Left lung (tissue), 10 donors: ENCODE data around the gene FATE1. TPM values are rescaled to one million over a fixed set of nuclear protein-coding genes. Genes with fewer than 3 reads are reported as not detected.
A peak's percentile ranks its signal among the peaks of the same experiment; 100 is the strongest.

Experiments used
- ATAC-seq: fragments of 200-7000 bp; cut with Tn5 transposase; one replicate; pipeline ENCODE4 v1.9.1; 2020; ENCODE audit warnings: moderate library complexity
- DNase-seq, 4 donors: peaks; one replicate each; pipeline ENCODE4 v3.0.0-alpha.2; 2013 to 2020
- H3K27ac ChIP-seq, 2 donors: fragments of 200-600 bp; sonication (generic) in 1 of 2; one replicate each; pipeline versions ENCODE4 v1.5.0 to v1.8.0; 2020 to 2021
- H3K27me3 ChIP-seq, 2 donors: fragments of 200-600 bp; sonication (generic) in 1 of 2; one replicate each; pipeline versions ENCODE4 v1.5.0 to v1.8.0; 2020 to 2021
- H3K36me3 ChIP-seq, 2 donors: fragments of 200-600 bp; sonication (generic) in 1 of 2; one replicate each; pipeline versions ENCODE4 v1.5.0 to v1.8.0; 2020 to 2021
- H3K4me1 ChIP-seq, 2 donors: fragments of 200-600 bp; one replicate each; pipeline ENCODE4 v1.8.0; 2021
- H3K4me3 ChIP-seq, 2 donors: fragments of 200-600 bp; sonication (generic) in 1 of 2; one replicate each; pipeline versions ENCODE4 v1.5.0 to v1.8.0; 2020 to 2021; ENCODE audit warnings: mild to moderate bottlenecking in 1 of 2
- H3K9me3 ChIP-seq, 2 donors: fragments of 200-600 bp; sonication (generic) in 1 of 2; one replicate each; pipeline versions ENCODE4 v1.5.0 to v1.8.0; 2020 to 2021
- intact Hi-C, 2 donors: fragments of 100-400 bp; cut with DNase I; formaldehyde crosslinking; loops; one replicate each; pipeline versions ENCODE4 v1.11.2 to v1.14.2; 2022
- polyA plus RNA-seq, 6 donors: library from polyadenylated mRNA; unstranded; fragments of 120-200 nt; gene quantifications; one replicate each; pipeline ENCODE4 v1.2.1, GENCODE V29; 2013; ENCODE audit not compliant: insufficient read length in 6 of 6
- total RNA-seq, 2 donors: library from RNA; stranded (reverse); fragmentation: NEBNext Ultra II Directional; extraction: Animal tissue kit (Norgen Biotek cat#: 25700); gene quantifications; one replicate each; pipeline ENCODE4 v1.2.1, GENCODE V29; 2021
- TF ChIP-seq, protein P1 (sequence below), 2 donors: fragments of 200-600 bp; sonication (generic) in 1 of 2; IDR thresholded peaks; one replicate each; pipeline versions ENCODE4 v1.5.0 to v1.8.0; 2021; ENCODE audit warnings: antibody characterized with exemption in 2 of 2
- donor health status: DM: no; HTN: yes; CAD: no.
- donor health status: DM: no; HTN: no; CAD: no.

The FATE1 gene
- total and polyA plus RNA-seq, 8 donors = 0.18 to 0.61 (median 0.40) TPM; not detected in 2

DNA sequence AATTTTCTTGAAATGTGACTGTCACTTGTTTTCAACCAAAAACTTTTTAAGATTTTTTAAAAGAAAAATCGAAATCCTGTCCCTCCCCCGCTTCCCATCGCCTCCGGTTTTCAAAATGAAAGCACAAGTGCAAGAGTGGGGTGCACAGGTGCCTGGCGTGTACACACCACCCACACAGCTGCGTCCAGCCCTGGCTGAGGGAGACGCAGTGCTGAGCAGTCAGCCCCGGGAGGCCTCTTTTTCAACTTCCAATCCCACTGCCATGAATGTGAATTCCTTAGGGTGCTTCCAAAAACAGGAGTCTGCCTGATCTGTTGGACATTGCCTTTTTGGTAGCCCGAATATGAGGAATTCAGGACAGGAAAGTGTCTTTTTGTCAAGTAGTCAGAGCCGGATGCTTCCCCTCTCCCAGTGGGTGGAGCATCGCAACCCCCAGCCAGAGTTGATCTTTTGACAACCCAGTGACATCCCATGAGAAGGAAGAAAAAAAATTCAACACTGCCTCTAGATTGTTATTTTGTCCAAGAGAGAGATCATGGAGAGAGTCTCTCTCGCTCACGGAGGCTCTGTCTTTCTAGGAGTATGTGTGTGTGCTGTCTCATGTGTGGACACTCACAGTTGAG is 11.7 kb upstream of the FATE1 start:
- Histone ChIP-seq H3K9me3 (no peaks in the 10 kb centered on the region), H3K36me3 (no peaks in the 10 kb centered on the region), H3K4me3 (no peak overlapping the region), H3K4me1 (no peaks in the 10 kb centered on the region), H3K27ac (no peak overlapping the region), H3K27me3 (no peaks in the 10 kb centered on the region)
- ATAC-seq = no peak
- intact Hi-C loops = no loop called here
- TF ChIP-seq, protein P1, sequence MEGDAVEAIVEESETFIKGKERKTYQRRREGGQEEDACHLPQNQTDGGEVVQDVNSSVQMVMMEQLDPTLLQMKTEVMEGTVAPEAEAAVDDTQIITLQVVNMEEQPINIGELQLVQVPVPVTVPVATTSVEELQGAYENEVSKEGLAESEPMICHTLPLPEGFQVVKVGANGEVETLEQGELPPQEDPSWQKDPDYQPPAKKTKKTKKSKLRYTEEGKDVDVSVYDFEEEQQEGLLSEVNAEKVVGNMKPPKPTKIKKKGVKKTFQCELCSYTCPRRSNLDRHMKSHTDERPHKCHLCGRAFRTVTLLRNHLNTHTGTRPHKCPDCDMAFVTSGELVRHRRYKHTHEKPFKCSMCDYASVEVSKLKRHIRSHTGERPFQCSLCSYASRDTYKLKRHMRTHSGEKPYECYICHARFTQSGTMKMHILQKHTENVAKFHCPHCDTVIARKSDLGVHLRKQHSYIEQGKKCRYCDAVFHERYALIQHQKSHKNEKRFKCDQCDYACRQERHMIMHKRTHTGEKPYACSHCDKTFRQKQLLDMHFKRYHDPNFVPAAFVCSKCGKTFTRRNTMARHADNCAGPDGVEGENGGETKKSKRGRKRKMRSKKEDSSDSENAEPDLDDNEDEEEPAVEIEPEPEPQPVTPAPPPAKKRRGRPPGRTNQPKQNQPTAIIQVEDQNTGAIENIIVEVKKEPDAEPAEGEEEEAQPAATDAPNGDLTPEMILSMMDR (IDR thresholded peaks at IDR 0.05) = no peak
- no peak for DNase-seq

DNA sequence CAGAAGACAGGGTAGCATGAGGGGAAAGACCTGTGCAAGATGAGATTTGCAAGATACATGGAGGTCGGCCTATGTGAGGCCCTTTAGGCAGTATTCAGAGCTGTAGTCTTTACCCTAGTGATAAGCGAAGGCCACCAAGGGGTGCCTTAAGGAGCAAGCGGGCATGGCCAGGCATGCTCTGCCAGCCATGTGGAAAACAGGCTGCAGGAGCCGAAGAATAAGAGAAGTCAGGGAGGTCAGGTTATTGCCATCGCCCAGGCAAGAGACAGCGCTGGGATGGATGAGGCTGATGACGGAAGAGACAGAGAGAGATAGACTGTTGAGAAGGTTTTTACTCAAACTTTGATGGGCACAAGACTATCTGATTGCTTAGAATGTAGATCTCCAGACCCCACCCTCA is 7.0 kb upstream of the FATE1 start:
- no peaks in the 10 kb centered on the region for H3K4me1 ChIP-seq
- no peaks in the 10 kb centered on the region for H3K27me3 ChIP-seq
- H3K36me3 ChIP-seq = no peaks in the 10 kb centered on the region
- no peak overlapping the region for H3K4me3 ChIP-seq
- no peak overlapping the region for H3K27ac ChIP-seq
- ATAC-seq (no peak), DNase-seq (no peak)
- intact Hi-C loops = no loop called here
- no peaks in the 10 kb centered on the region for H3K9me3 ChIP-seq
- TF ChIP-seq, protein P1 (IDR thresholded peaks at IDR 0.05) = no peak

DNA sequence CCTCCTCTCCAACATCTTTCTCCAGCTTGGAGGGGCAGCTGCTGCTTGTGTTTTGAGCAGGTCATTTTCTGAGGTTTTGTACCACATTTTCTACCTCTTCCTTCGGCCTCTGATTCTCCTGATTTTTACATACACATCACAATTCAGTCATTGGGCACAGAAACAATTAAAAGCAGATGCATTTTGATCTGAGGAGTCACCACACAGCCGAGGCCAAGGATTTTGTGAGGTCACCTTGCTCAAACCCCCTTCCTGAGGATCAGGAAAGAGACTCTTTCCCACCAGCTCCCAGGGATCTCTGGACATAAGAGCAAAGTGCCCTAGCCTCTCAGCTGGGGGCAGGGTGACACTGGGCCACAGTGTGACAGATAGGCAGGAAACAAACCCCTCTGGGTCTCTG is 5.4 kb upstream of the FATE1 start:
- no peaks in the 10 kb centered on the region for H3K27me3 ChIP-seq
- TF ChIP-seq, protein P1 (IDR thresholded peaks at IDR 0.05) = no peak
- no peak overlapping the region for H3K27ac ChIP-seq
- H3K36me3 ChIP-seq = no peaks in the 10 kb centered on the region
- H3K4me3 ChIP-seq = no peak overlapping the region
- intact Hi-C loops = no loop called here
- ATAC-seq = no peak
- no peaks in the 10 kb centered on the region for H3K9me3 ChIP-seq
- no peaks in the 10 kb centered on the region for H3K4me1 ChIP-seq
- no peak for DNase-seq

DNA sequence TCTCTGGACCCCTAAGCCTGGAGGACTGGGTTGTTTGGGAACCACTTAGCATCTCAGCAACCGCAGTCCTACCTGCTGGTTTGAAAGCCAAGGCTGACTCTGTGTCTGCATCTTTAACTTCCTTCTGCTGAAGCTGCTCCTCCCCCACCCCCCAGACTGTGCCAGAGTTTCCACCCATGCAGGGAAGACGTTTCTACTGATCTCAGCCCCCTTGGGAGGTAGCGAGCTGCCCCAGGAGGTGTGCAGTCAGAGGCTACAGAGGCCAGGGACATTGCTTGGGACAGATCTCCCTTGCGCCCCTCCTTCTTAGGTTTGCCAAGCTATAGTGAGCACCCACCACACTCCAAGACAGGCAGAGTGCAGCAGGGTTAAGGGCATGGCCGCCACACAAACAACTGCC is 4.7 kb upstream of the FATE1 start:
- ATAC-seq = no peak
- H3K27ac ChIP-seq = no peak overlapping the region
- H3K27me3 ChIP-seq = no peaks in the 10 kb centered on the region

DNA sequence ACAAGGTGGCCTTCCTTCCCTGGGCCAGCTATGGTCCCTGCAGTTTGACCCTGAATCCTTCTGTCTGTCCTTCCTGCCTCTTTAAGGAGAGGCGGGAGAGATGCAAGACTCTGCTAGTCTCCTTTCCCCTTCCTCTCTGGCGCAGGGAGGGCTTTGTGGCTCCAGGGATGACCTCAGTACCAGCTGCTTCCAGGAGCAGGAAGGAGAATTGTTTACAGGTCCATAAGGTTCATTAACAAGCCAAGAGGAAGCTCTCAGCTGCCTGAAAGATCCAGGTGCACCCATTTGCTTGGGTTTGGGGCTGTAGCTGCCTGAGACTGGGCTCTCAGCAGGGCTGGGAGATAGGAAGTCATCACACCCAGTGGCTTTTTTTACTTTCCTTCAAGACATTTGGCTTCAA is 4.0 kb upstream of the FATE1 start:
- ATAC-seq (no peak), DNase-seq (no peak)
- no peak overlapping the region for H3K4me3 ChIP-seq
- no peaks in the 10 kb centered on the region for H3K4me1 ChIP-seq
- H3K36me3 ChIP-seq = no peaks in the 10 kb centered on the region
- H3K27ac ChIP-seq = peak overlapping the region in 1 of 2 donors; percentile 18
- TF ChIP-seq, protein P1 (IDR thresholded peaks at IDR 0.05) = no peak
- no peaks in the 10 kb centered on the region for H3K27me3 ChIP-seq
- intact Hi-C loops = no loop called here
- no peaks in the 10 kb centered on the region for H3K9me3 ChIP-seq

More for the DNA sequence above, 4.7 kb upstream of the FATE1 start:
- H3K36me3 ChIP-seq = no peaks in the 10 kb centered on the region
- TF ChIP-seq, protein P1 (IDR thresholded peaks at IDR 0.05) = no peak
- no peaks in the 10 kb centered on the region for H3K9me3 ChIP-seq
- H3K4me1 ChIP-seq = no peaks in the 10 kb centered on the region
- intact Hi-C loops = no loop called here
- no peak overlapping the region for H3K4me3 ChIP-seq
- no peak for DNase-seq
